GM21515 (cell line): Measurements from ENCODE around the gene DDX3Y.

Experiments
- ATAC-seq: cut with Tn5 transposase; IDR thresholded peaks from one replicate; pipeline ENCODE4 v1.9.1; 2021; ENCODE audit not compliant: unreplicated experiment

DDX3Y gene

GRCh38 chrY:12904618-12905516 is at the start of gene DDX3Y:
Gene DDX3Y (plus strand): TSS chrY:12904868. CDS start chrY:12904937, 69 bp downstream.
- peak; percentile 86 for ATAC-seq

DNA sequence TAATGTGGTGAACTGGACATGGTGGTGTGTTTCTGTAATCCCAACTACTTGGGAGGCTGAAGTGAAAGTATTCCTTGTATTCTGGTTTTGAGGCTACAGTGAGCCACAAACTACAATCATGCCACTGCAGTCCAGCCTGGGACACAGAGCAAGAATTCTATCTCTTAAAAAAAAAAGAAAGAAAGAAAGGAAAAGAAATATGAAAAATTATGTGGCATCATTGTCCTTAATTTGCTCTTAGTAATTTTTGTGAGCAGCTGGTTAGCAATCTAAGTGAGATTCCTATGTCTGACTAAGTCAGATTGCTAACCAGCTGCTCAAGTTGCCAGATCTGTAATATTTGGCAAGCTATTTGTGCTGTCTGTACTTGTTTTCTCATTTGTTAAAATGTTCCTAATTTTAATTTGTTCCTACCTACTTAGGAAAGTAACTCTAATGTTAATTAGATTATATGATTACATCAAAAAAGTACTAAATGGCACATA is 48.8 kb upstream of the DDX3Y start:
- ATAC-seq: no peak

- no peak for ATAC-seq
Measured at GRCh38 chrY:12867960-12868359, 36.7 kb upstream of the DDX3Y start.

DNA sequence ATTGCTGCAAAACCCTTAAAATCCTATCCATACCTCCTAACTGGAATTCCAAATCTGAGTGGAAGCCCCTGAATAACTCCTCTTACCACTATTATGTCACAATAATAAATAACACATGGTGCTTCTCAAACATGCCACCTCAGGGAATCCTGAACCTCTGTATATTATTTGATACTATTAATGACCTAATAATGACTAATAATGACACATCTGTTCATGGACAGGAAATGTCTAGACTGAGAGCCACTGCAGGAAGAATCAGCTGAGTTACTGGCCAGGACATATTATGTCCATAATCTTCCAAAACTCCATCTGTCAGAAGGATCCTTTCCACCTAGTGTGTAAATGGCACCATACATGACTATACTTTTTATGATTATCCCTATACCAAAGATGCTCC is 7.7 kb upstream of the DDX3Y start:
- no peak for ATAC-seq

DNA sequence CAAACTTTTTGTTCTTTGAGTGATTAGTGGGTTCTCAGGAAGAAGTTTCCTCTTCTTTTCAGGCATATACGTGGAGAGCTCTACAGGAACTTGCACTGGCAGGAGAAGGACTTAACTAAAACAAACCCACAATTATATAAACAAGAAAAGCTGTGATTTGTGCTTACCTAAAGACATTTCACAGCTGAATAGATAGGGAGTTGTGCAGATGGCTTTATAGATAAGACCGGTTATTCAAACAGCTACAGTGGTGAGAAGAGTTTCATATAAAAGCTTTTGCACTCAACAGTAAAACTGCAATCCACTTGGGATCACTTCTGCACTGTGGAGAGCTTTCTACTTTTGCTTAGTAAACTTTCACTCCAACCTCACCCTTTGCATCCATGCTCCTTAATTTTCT is 6.1 kb upstream of the DDX3Y start:
- no peak for ATAC-seq

DNA sequence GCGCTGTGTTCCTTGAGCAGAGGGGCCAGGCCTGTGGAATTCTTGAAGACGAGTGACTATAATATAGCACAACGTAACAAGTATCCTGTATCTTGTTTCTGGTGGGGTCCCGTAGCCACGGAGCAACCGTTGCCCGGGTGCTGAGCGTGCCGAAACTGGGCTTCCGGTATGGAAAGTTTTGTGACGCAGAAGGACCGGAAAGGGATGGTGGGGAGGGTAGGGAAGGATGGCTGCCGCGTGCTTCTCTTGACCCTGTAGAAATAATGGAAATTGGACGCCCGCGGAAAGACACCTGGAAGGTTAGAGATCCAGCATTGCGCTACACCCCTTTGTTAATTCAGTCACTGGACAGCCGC is 827 bp downstream of the DDX3Y start:
- ATAC-seq: peak; percentile 43

DNA sequence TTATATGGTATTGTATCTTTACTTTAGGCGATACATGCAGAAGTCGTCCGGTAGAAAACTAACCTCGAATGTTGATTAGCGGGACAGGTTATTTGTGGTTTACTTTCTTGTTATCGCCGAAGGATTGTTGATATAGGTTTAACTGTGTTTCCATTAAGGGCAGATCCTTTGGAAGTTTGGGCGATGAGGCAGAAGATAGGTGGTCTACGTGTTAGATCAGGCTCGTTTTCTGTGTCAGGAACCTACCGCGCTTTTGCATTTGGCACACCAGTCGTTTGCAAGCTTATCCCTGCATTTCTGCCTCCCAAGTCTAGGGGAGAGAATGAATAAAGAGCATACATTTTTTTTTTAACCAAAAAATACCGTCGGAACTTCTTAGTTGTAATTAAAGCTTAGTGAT is 1.2 kb downstream of the DDX3Y start:
- ATAC-seq: no peak

- no peak for ATAC-seq
Measured at GRCh38 chrY:12913541-12913940, 8.9 kb downstream of the DDX3Y start.

GRCh38 chrY:12928043-12928442 is 23.4 kb downstream of the DDX3Y start:
- no peak for ATAC-seq

- ATAC-seq: peak; percentile 54
Measured at GRCh38 chrY:12941725-12942687, 37.3 kb downstream of the DDX3Y start.
